Parathyroid adenoma (tissue), 2 donors: ENCODE results near the gene MAD1L1.

Experiments used
- H2AFZ ChIP-seq: fragments of 300-600 bp; sonication (generic); one replicate; pipeline ENCODE4 v1.7.0; 2017; ENCODE audit warnings: antibody characterized with exemption, mild to moderate bottlenecking
- H3K27ac ChIP-seq: fragments of 300-600 bp; sonication (generic); one replicate; pipeline ENCODE4 v1.7.0; 2017
- H3K27me3 ChIP-seq: fragments of 300-600 bp; sonication (generic); one replicate; pipeline ENCODE4 v1.7.0; 2017; ENCODE audit warnings: low read length; ENCODE audit not compliant: control insufficient read depth, insufficient read depth
- H3K36me3 ChIP-seq: fragments of 300-600 bp; sonication (generic); one replicate; pipeline ENCODE4 v1.7.0; 2017; ENCODE audit warnings: low read length; ENCODE audit not compliant: control insufficient read depth, insufficient read depth
- H3K4me1 ChIP-seq: fragments of 300-600 bp; sonication (generic); one replicate; pipeline ENCODE4 v1.7.0; 2017; ENCODE audit warnings: control low read depth
- H3K4me2 ChIP-seq: fragments of 300-600 bp; sonication (generic); one replicate; pipeline ENCODE4 v1.7.0; 2017; ENCODE audit warnings: low read length
- H3K4me3 ChIP-seq: fragments of 300-600 bp; sonication (generic); one replicate; pipeline ENCODE4 v1.7.0; 2017; ENCODE audit warnings: low read depth, low read length
- H3K79me2 ChIP-seq: fragments of 300-600 bp; sonication (generic); one replicate; pipeline ENCODE4 v1.7.0; 2017; ENCODE audit warnings: control low read depth
- H3K9ac ChIP-seq: fragments of 300-600 bp; sonication (generic); one replicate; pipeline ENCODE4 v1.7.0; 2017; ENCODE audit warnings: mild to moderate bottlenecking
- H3K9me3 ChIP-seq: fragments of 300-600 bp; sonication (generic); one replicate; pipeline ENCODE4 v1.7.0; 2017; ENCODE audit warnings: low read length; ENCODE audit not compliant: control insufficient read depth
- TF ChIP-seq, protein P1 (sequence below): fragments of 300-600 bp; sonication (generic); IDR thresholded peaks from one replicate; pipeline ENCODE4 v1.7.0; 2017; ENCODE audit warnings: antibody characterized with exemption, mild to moderate bottlenecking
- donor health status: primary hyperparathyroidism.

Gene MAD1L1

GRCh38 chr7:2191016-2191415, 41.7 kb downstream of the MAD1L1 start:
- Histone ChIP-seq H3K9me3 (no peaks in the 10 kb centered on the region), H2AFZ (no peak overlapping the region), H3K27me3 (no peaks in the 10 kb centered on the region), H3K36me3 (no peaks in the 10 kb centered on the region), H3K79me2 (no peaks in the 10 kb centered on the region), H3K27ac (no peak overlapping the region), H3K4me2 (no peak overlapping the region), H3K4me3 (no peak overlapping the region), H3K4me1 (no peaks in the 10 kb centered on the region), H3K9ac (no peak overlapping the region)
- TF ChIP-seq, protein P1, sequence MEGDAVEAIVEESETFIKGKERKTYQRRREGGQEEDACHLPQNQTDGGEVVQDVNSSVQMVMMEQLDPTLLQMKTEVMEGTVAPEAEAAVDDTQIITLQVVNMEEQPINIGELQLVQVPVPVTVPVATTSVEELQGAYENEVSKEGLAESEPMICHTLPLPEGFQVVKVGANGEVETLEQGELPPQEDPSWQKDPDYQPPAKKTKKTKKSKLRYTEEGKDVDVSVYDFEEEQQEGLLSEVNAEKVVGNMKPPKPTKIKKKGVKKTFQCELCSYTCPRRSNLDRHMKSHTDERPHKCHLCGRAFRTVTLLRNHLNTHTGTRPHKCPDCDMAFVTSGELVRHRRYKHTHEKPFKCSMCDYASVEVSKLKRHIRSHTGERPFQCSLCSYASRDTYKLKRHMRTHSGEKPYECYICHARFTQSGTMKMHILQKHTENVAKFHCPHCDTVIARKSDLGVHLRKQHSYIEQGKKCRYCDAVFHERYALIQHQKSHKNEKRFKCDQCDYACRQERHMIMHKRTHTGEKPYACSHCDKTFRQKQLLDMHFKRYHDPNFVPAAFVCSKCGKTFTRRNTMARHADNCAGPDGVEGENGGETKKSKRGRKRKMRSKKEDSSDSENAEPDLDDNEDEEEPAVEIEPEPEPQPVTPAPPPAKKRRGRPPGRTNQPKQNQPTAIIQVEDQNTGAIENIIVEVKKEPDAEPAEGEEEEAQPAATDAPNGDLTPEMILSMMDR: no peak

- Histone ChIP-seq H3K27me3 (no peaks in the 10 kb centered on the region), H3K9ac (no peak overlapping the region), H3K4me2 (no peak overlapping the region), H2AFZ (no peak overlapping the region), H3K4me1 (no peaks in the 10 kb centered on the region), H3K9me3 (no peaks in the 10 kb centered on the region), H3K36me3 (no peaks in the 10 kb centered on the region), H3K79me2 (no peaks in the 10 kb centered on the region), H3K4me3 (no peak overlapping the region), H3K27ac (no peak overlapping the region)
- TF ChIP-seq, protein P1: no peak
These were observed 42.2 kb downstream of the MAD1L1 start for GRCh38 chr7:2190531-2190930.

DNA sequence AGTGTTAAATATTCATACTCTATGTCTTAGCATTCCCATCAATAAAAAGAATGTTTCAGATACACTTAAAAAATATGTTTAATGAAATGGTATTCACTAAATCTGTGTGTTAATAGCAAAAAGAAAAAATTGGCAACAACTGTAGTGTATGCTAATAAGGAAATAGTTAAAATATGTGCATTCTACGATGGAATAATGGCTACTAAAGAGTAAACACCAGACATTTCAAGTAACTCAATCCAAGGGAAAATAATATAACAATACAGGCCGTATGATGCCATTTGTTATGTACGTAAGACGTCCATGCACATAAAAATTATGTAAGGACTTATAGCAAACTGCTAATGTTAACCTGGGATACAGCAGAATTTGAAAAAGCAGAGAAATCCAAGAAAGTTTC, 46.6 kb downstream of the MAD1L1 start:
- Histone ChIP-seq H3K27me3 (no peaks in the 10 kb centered on the region), H2AFZ (no peak overlapping the region), H3K36me3 (no peaks in the 10 kb centered on the region), H3K4me2 (no peak overlapping the region), H3K27ac (no peak overlapping the region), H3K9me3 (no peaks in the 10 kb centered on the region), H3K4me3 (no peak overlapping the region), H3K9ac (no peak overlapping the region), H3K79me2 (no peaks in the 10 kb centered on the region), H3K4me1 (no peaks in the 10 kb centered on the region)
- TF ChIP-seq, protein P1: no peak

- no peak overlapping the region for H3K27ac ChIP-seq
These were observed 47.0 kb downstream of the MAD1L1 start for GRCh38 chr7:2185715-2186114.

GRCh38 chr7:2182461-2182860, 50.3 kb downstream of the MAD1L1 start:
- TF ChIP-seq, protein P1: no peak
- no peaks in the 10 kb centered on the region for H3K36me3 ChIP-seq
- H3K4me1 ChIP-seq: no peaks in the 10 kb centered on the region
- H3K4me2 ChIP-seq: no peak overlapping the region
- no peak overlapping the region for H3K4me3 ChIP-seq
- H2AFZ ChIP-seq: no peak overlapping the region
- no peak overlapping the region for H3K27ac ChIP-seq
- H3K27me3 ChIP-seq: no peaks in the 10 kb centered on the region
- H3K9me3 ChIP-seq: no peaks in the 10 kb centered on the region
- H3K79me2 ChIP-seq: no peaks in the 10 kb centered on the region
- no peak overlapping the region for H3K9ac ChIP-seq

More at GRCh38 chr7:2185715-2186114, 47.0 kb downstream of the MAD1L1 start:
- Histone ChIP-seq H3K9ac (no peak overlapping the region), H3K36me3 (no peaks in the 10 kb centered on the region), H3K4me2 (no peak overlapping the region), H3K9me3 (no peaks in the 10 kb centered on the region), H3K4me3 (no peak overlapping the region), H3K4me1 (no peaks in the 10 kb centered on the region), H2AFZ (no peak overlapping the region), H3K27me3 (no peaks in the 10 kb centered on the region), H3K79me2 (no peaks in the 10 kb centered on the region)
- TF ChIP-seq, protein P1: no peak
